Measurements from ENCODE around the gene OTUD3.
"Not testable (repeated sequence)": the region's sequence is repeated elsewhere in the genome, so short reads cannot be mapped to it uniquely, and the experiment has no call there.

The OTUD3 gene

GRCh38 chr1:19925342-19926070 lies 43.3 kb downstream of the OTUD3 start:
- Histone ChIP-seq H3K27ac (no peak overlapping the region), H3K4me3 (no peak overlapping the region)
- DNase-seq (ENCODE audit: low spot score) = no peak
- TF ChIP-seq, protein P1, sequence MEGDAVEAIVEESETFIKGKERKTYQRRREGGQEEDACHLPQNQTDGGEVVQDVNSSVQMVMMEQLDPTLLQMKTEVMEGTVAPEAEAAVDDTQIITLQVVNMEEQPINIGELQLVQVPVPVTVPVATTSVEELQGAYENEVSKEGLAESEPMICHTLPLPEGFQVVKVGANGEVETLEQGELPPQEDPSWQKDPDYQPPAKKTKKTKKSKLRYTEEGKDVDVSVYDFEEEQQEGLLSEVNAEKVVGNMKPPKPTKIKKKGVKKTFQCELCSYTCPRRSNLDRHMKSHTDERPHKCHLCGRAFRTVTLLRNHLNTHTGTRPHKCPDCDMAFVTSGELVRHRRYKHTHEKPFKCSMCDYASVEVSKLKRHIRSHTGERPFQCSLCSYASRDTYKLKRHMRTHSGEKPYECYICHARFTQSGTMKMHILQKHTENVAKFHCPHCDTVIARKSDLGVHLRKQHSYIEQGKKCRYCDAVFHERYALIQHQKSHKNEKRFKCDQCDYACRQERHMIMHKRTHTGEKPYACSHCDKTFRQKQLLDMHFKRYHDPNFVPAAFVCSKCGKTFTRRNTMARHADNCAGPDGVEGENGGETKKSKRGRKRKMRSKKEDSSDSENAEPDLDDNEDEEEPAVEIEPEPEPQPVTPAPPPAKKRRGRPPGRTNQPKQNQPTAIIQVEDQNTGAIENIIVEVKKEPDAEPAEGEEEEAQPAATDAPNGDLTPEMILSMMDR (IDR thresholded peaks at IDR 0.05) = no peak

- TF ChIP-seq, protein P1 (IDR thresholded peaks at IDR 0.05) = no peak
- no peak overlapping the region for H3K4me3 ChIP-seq
- DNase-seq (ENCODE audit: low spot score) = no peak
- no peak overlapping the region for H3K27ac ChIP-seq
Measured at GRCh38 chr1:19926296-19927129, 44.3 kb downstream of the OTUD3 start.

DNA sequence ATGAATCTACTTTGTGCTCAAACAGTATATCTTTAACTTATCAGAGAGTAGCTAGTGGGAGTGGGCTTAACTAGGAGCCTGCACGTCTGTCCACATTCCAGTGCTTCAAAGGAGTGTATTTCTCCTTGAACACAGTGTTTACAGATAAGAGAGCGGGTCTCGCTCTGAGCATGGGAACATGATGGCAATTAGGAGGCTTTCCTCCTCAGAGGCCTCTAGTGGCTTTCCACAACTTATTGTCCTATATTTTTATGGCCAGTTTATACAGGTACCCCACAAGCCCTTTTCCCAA lies 44.9 kb downstream of the OTUD3 start:
- not testable (repeated sequence) for DNase-seq (ENCODE audit: low spot score); H3K4me3 ChIP-seq; H3K27ac ChIP-seq

DNA sequence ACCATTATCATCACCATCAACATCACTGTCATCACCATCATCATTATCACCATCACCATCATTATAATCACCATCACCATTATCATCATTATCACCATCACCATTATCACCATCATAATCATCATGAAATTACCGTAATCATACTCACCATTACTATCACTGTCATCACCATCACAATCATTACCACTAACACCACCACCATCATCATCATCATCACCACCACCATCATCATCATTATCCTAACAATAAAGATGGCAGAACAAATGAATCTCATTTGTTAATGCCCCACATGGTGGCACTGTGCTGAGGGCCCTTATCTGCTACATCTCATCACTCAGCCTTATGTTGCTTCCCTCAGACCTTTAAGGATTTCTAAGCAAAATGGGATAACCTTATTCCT lies 50.7 kb downstream of the OTUD3 start:
- no peak for DNase-seq (ENCODE audit: low spot score)
- TF ChIP-seq, protein P1 (IDR thresholded peaks at IDR 0.05) = no peak
- Histone ChIP-seq H3K4me3 (no peak overlapping the region), H3K27ac (no peak overlapping the region)

DNA sequence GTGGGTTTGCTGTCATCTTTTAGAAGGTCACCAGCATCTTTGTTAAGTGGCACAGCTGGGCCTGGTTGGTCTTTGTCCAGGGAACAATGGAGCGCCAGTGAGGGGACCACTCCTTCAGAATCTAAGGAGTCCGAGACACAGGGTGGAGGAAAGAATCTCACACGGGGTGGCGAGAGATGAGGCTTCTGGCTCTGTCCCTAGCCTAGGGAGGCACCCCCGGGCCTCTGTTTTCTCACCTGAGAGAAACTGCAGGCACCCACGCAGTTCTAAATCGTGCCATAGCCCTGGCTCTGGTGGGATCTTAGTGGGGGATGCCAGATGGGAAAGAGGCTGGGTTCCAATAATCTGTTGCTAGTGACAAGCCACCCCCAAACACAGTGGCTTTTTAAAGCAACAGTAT lies 52.1 kb downstream of the OTUD3 start:
- TF ChIP-seq, protein P1 (IDR thresholded peaks at IDR 0.05) = no peak
- no peak for DNase-seq (ENCODE audit: low spot score)

GRCh38 chr1:19936061-19936750 lies 54.0 kb downstream of the OTUD3 start:
- TF ChIP-seq, protein P1 (IDR thresholded peaks at IDR 0.05) = no peak
- H3K4me3 ChIP-seq = no peak overlapping the region
- H3K27ac ChIP-seq = no peak overlapping the region
- DNase-seq (ENCODE audit: low spot score) = no peak

More for the DNA sequence above, 52.1 kb downstream of the OTUD3 start:
- Histone ChIP-seq H3K27ac (no peak overlapping the region), H3K4me3 (no peak overlapping the region)

DNA sequence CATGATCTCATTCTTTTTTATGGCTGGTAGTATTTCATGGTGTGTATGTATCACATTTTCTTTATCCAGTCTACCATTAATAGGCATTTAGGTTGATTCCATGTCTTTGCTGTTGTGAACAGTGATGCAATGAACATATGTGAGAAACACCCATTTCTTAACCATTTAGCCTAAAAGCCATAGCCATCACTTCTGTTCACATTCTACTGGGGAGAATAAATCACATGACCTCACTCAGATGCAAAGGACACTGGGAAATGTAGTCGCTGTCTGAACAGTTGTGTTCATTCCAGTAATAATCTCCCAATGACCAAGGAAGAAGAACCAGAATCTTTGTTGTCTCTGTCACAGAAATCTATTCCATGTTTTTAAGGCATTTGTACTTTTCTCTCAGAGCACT lies 56.3 kb downstream of the OTUD3 start:
- Histone ChIP-seq H3K27ac (no peak overlapping the region), H3K4me3 (no peak overlapping the region)
- TF ChIP-seq, protein P1 (IDR thresholded peaks at IDR 0.05) = no peak
- DNase-seq (ENCODE audit: low spot score) = no peak

All from coronary artery (tissue), 2 donors.